K562 (cell line): ENCODE results near the gene LRFN3. TPM values are rescaled to one million over a fixed set of nuclear protein-coding genes. Genes with fewer than 3 reads are reported as not detected.

ENCODE experiments used
- ATAC-seq: fragments of 200-7000 bp; cut with Tn5 transposase; 3 replicates; pipeline ENCODE4 v1.9.1; 2020; ENCODE audit warnings: moderate library complexity
- BruUV-seq: library from RNA; stranded (reverse); fragments of 400-500 nt; replicated peaks from 2 replicates; lab custom pipeline; 2021; lab: Mats Ljungman, UMichigan
- CTCF ChIA-PET: fragments of 300-600 bp; formaldehyde crosslinking; extraction: SDS; loops from one replicate; lab custom pipeline; 2021; ENCODE audit warnings: low intra/inter-chr PET ratio; lab: Yijun Ruan, JAX
- POLR2A ChIA-PET: fragments of 300-600, 350-650 bp; sonication (Branson Sonifier 250); formaldehyde crosslinking; extraction: SDS; loops from one replicate; lab custom pipeline; 2021; ENCODE audit warnings: antibody characterized with exemption, inconsistent platforms; lab: Yijun Ruan, JAX
- DNase-seq, 4 experiments: peaks; one replicate each; pipeline versions ENCODE4 v3.0.0 to v3.0.0-alpha.2; 2011 to 2018; ENCODE audit warnings: low spot score in 3 of 4, mixed read lengths in 3 of 4; ENCODE audit errors: extremely low read depth in 1 of 4
- FAIRE-seq: peaks from 2 replicates; lab custom pipeline; 2011; peaks lifted over from hg19 to GRCh38; lab: Jason Lieb, UNC
- H2AFZ ChIP-seq: 2 replicates; pipeline ENCODE4 v1.6.0; 2011; ENCODE audit warnings: low read depth, low read length, control low read depth, inconsistent platforms
- H3K27ac ChIP-seq: fragments of 200-600 bp; 3 replicates; pipeline ENCODE4 v1.8.0; 2011; ENCODE audit warnings: low read depth, mild to moderate bottlenecking, control low read depth, inconsistent platforms, low read length, moderate library complexity, mixed read lengths; ENCODE audit errors: extremely low read depth
- H3K27me3 ChIP-seq, 2 experiments: fragments of 300-600 bp in 1 of 2; 2 replicates in 1 of 2; 3 replicates in 1 of 2; pipeline versions ENCODE4 v1.6.0 to v1.8.0; 2011; ENCODE audit warnings: inconsistent platforms in 2 of 2, low read length in 2 of 2, mild to moderate bottlenecking in 1 of 2, mixed read lengths in 1 of 2, moderate library complexity in 1 of 2; ENCODE audit not compliant: control insufficient read depth in 2 of 2, insufficient read depth in 2 of 2
- H3K36me3 ChIP-seq: fragments of 300-600 bp; 3 replicates; pipeline ENCODE4 v1.8.0; 2011; ENCODE audit warnings: mild to moderate bottlenecking, low read length, inconsistent platforms; ENCODE audit not compliant: control insufficient read depth, insufficient read depth
- H3K4me1 ChIP-seq, 2 experiments: fragments of 200-600 bp in 1 of 2; replicated peaks in 1 of 2; 2 replicates in 1 of 2; 3 replicates in 1 of 2; pipeline versions ENCODE4 v1.5.1 to v1.8.0; 2011; ENCODE audit warnings: inconsistent platforms in 2 of 2, low read length in 2 of 2, mild to moderate bottlenecking in 1 of 2, mixed read lengths in 1 of 2, moderate library complexity in 1 of 2; ENCODE audit not compliant: control insufficient read depth in 2 of 2, insufficient read depth in 2 of 2
- H3K4me2 ChIP-seq: 2 replicates; pipeline ENCODE4 v1.6.1; 2011; ENCODE audit warnings: low read length, control low read depth, inconsistent platforms, mixed read lengths; ENCODE audit not compliant: insufficient read depth
- H3K4me3 ChIP-seq: fragments of 200-600 bp; sonication (generic), shearing (Covaris generic); 2 replicates; pipeline ENCODE4 v1.5.1; 2016; ENCODE audit warnings: control low read depth, inconsistent platforms
- H3K79me2 ChIP-seq: fragments of 200-600 bp; 3 replicates; pipeline ENCODE4 v1.8.0; 2011; ENCODE audit warnings: low read length, inconsistent platforms; ENCODE audit not compliant: control insufficient read depth, insufficient read depth
- H3K9ac ChIP-seq, 2 experiments: 2 replicates each; pipeline versions ENCODE4 v1.6.0 to v1.6.1; 2011; ENCODE audit warnings: low read depth in 2 of 2, low read length in 2 of 2, control low read depth in 1 of 2, inconsistent platforms in 1 of 2, mild to moderate bottlenecking in 1 of 2, mixed read lengths in 1 of 2; ENCODE audit not compliant: insufficient read depth in 1 of 2
- H3K9me1 ChIP-seq: one replicate; pipeline ENCODE4 v1.6.0; 2011; ENCODE audit warnings: inconsistent platforms, mild to moderate bottlenecking, low read length, moderate library complexity; ENCODE audit not compliant: control insufficient read depth, insufficient read depth
- H3K9me3 ChIP-seq: replicated peaks from 2 replicates; pipeline ENCODE4 v1.5.1; 2011; ENCODE audit warnings: low read depth, low read length, inconsistent platforms; ENCODE audit not compliant: control insufficient read depth, insufficient read depth
- H4K20me1 ChIP-seq: replicated peaks from 2 replicates; pipeline ENCODE4 v1.6.1; 2011; ENCODE audit warnings: low read length, inconsistent platforms, mixed read lengths; ENCODE audit not compliant: control insufficient read depth, insufficient read depth
- NFXL1 ChIP-seq: fragments of 450-650 bp; formaldehyde crosslinking; IDR thresholded peaks from 2 replicates; pipeline ENCODE4 v1.4.0; 2021; ENCODE audit warnings: mild to moderate bottlenecking
- RAD51 ChIP-seq: fragments of 450-650 bp; IDR thresholded peaks from 2 replicates; pipeline ENCODE4 v1.7.1; 2016; ENCODE audit warnings: low read depth, mild to moderate bottlenecking, borderline replicate concordance
- ZNF121 ChIP-seq: sonication (generic); formaldehyde crosslinking; conservative IDR thresholded peaks from 2 replicates; pipeline ENCODE4 v1.8.0; 2022; ENCODE audit warnings: missing genetic modification reagents
- WGBS: fragments of 100-300 bp; shearing (Covaris generic); methylation state at CpG from one replicate; pipeline ENCODE4 v1.1.6; 2016; ENCODE audit warnings: low coverage, mixed read lengths; ENCODE audit not compliant: insufficient coverage; ENCODE audit errors: missing lambda C conversion rate; 5-methylcytosine and 5-hydroxymethylcytosine counted together
- in situ Hi-C: fragments of 300-500 bp; cut with MboI; formaldehyde crosslinking; loops from 4 replicates; pipeline ENCODE4 v1.15.0; 2018; ENCODE audit warnings: inconsistent platforms, mixed read lengths
- intact Hi-C: fragments of 100-400 bp; cut with micrococcal nuclease; formaldehyde crosslinking; loops from 2 replicates; pipeline ENCODE4 v1.14.2; 2022
- polyA plus RNA-seq, 8 experiments: library from polyadenylated mRNA; depleted of rRNA in 4 of 8; stranded (reverse) in 5 of 8; unstranded in 3 of 8; fragments of >200 nt; fragmentation: Nextera tagmentation in 2 of 8; fragmentation: Illumina TruSeq in 1 of 8; extraction: Ambion mirVana in 2 of 8; extraction: Trizol in 1 of 8; gene quantifications; 2 replicates each; pipeline versions ENCODE4 v1.2.1 to v1.2.3, GENCODE V29; 2011 to 2014; ENCODE audit warnings: inconsistent platforms in 1 of 8, missing spikeins in 1 of 8
- total RNA-seq, 7 experiments: library from RNA; depleted of rRNA in 6 of 7; stranded (reverse); fragments of >200 nt in 6 of 7; fragmentation: Illumina TruSeq in 2 of 7; extraction: Trizol in 2 of 7; gene quantifications; 2 replicates each; pipeline versions ENCODE4 v1.2.1 to v1.2.3, GENCODE V29; 2011 to 2021; ENCODE audit warnings: low replicate concordance in 1 of 7
- TF ChIP-seq, protein P1 (sequence below): sonication (generic); formaldehyde crosslinking; IDR thresholded peaks from 2 replicates; pipeline ENCODE4 v1.5.0; 2020; ENCODE audit warnings: missing genetic modification reagents
- TF ChIP-seq, protein P2 (sequence below): sonication (generic); formaldehyde crosslinking; IDR thresholded peaks from 2 replicates; pipeline ENCODE4 v1.9.0; 2022; ENCODE audit warnings: mild to moderate bottlenecking, missing genetic modification reagents
- TF ChIP-seq, protein P3 (sequence below): sonication (generic); formaldehyde crosslinking; IDR thresholded peaks from 2 replicates; pipeline ENCODE4 v1.8.0; 2022; ENCODE audit warnings: missing genetic modification reagents, mild to moderate bottlenecking, moderate library complexity, borderline replicate concordance
- TF ChIP-seq, protein P4 (sequence below): fragments of 450-650 bp; IDR thresholded peaks from 2 replicates; pipeline ENCODE4 v1.6.1; 2016

The LRFN3 gene
- total and polyA plus RNA-seq, 9 of the 15 experiments (the other 6 are each of a cell fraction or from before 2014, with no cell fraction given), result 0.03 to 0.12 (median 0.11) TPM; not detected in 6

DNA sequence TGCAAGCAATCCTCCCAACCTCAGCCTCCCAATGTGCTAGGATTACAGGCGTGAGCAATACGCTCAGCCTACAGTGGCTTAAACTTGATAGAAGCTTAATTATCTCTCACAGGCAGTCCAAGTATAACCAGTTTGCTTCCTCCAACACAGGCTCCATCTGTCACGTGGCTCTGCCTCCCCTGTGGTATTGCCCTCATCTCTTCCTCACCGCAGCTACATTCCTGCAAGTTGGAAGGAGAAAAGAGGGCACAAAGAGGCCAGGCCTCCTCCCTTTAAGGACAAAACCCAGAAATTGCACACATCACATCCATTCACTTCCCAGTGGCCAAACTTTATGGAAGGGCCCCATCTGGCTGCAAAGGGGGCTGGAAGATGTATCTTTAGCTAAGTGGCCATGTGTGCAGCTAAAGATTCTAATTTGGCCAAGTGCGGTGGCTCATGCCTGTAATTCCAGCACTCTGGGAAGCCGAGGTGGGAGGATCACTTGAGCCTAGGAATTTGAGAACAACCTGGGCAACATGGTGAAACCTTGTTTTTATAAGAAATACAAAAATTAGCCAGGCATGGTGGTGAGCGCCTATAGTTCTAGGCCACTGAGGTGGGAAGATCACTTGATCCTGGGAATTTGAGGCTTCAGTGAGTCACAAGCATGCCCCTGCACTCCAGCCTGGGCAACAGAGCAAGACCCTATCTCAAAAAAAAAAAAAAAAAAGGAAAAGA is 55.7 kb downstream of the LRFN3 start:
- intact Hi-C loops (loop anchor here (10.0 kb wide), 1 partner anchor 123 kb away; the partner anchor contains the start of genes OVOL3, POLR2I and TBCB), in situ Hi-C loops (no loop called here)
- ChIA-PET POLR2A (no interaction called here), CTCF (no interaction called here)
- H3K4me1 ChIP-seq, result peaks cover 9 to 38% of the 10 kb centered on the region in 2 experiments; a peak in 4 of 5 replicates
- 0 out of 2 replicates have a peak overlapping the region, but pooled peaks have one; percentile 38 for H2AFZ ChIP-seq
- H3K4me3 ChIP-seq, result no peak overlapping the region
- H3K9me1 ChIP-seq, result peaks cover 3% of the 10 kb centered on the region
- H3K4me2 ChIP-seq, result no peak overlapping the region
- DNase-seq (no peak), ATAC-seq (no peak), FAIRE-seq (no peak)
- 49% methylated on average over 5 of the region's 7 CpGs for WGBS
- H3K79me2 ChIP-seq, result peaks cover 19% of the 10 kb centered on the region
- no peak overlapping the region for H3K27ac ChIP-seq
- no peak overlapping the region for H3K9ac ChIP-seq
- BruUV-seq, result no TSS peak
- H4K20me1 ChIP-seq, result 0 out of 2 replicates have a peak, but pooled peaks cover 4% of the 10 kb centered on the region
- TF ChIP-seq, protein P1, sequence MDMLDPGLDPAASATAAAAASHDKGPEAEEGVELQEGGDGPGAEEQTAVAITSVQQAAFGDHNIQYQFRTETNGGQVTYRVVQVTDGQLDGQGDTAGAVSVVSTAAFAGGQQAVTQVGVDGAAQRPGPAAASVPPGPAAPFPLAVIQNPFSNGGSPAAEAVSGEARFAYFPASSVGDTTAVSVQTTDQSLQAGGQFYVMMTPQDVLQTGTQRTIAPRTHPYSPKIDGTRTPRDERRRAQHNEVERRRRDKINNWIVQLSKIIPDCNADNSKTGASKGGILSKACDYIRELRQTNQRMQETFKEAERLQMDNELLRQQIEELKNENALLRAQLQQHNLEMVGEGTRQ, result peak; percentile 28
- TF ChIP-seq RAD51, result peak; percentile 38; the same call in 1 of the 2 replicates
- TF ChIP-seq ZNF121 (CRISPR knock-in tag), result 0 out of 2 replicates have a peak, but pooled peaks have one; percentile 21
- TF ChIP-seq, protein P2, sequence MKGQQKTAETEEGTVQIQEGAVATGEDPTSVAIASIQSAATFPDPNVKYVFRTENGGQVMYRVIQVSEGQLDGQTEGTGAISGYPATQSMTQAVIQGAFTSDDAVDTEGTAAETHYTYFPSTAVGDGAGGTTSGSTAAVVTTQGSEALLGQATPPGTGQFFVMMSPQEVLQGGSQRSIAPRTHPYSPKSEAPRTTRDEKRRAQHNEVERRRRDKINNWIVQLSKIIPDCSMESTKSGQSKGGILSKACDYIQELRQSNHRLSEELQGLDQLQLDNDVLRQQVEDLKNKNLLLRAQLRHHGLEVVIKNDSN (CRISPR knock-in tag), result peak; percentile 51; the same call in 1 of the 2 replicates
- TF ChIP-seq, protein P3, sequence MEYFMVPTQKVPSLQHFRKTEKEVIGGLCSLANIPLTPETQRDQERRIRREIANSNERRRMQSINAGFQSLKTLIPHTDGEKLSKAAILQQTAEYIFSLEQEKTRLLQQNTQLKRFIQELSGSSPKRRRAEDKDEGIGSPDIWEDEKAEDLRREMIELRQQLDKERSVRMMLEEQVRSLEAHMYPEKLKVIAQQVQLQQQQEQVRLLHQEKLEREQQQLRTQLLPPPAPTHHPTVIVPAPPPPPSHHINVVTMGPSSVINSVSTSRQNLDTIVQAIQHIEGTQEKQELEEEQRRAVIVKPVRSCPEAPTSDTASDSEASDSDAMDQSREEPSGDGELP (CRISPR knock-in tag), result no peak
- TF ChIP-seq, protein P4, sequence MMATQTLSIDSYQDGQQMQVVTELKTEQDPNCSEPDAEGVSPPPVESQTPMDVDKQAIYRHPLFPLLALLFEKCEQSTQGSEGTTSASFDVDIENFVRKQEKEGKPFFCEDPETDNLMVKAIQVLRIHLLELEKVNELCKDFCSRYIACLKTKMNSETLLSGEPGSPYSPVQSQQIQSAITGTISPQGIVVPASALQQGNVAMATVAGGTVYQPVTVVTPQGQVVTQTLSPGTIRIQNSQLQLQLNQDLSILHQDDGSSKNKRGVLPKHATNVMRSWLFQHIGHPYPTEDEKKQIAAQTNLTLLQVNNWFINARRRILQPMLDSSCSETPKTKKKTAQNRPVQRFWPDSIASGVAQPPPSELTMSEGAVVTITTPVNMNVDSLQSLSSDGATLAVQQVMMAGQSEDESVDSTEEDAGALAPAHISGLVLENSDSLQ, result no peak
- no peak for TF ChIP-seq NFXL1 (CRISPR knock-in tag)
- no peaks in the 10 kb centered on the region for H3K36me3 ChIP-seq
- peaks cover 3% of the 10 kb centered on the region for H3K9me3 ChIP-seq
- H3K27me3 ChIP-seq, result peaks cover 0 to under 1% of the 10 kb centered on the region in 2 experiments; a peak in 1 of 5 replicates
